IgD-negative memory B cell (primary cell): ENCODE measurements around the gene UBR3. TPM values are rescaled to one million over a fixed set of nuclear protein-coding genes. Genes with fewer than 3 reads are reported as not detected.
A peak's percentile ranks its signal among the peaks of the same experiment; 100 is the strongest.
"Not testable (repeated sequence)": the region's sequence is repeated elsewhere in the genome, so short reads cannot be mapped to it uniquely, and the experiment has no call there.

Source experiments
- H3K27ac Mint-ChIP-seq, 3 donors: one replicate each; pipeline ENCODE4 v1.8.0; 2020 to 2022; ENCODE audit warnings: mild to moderate bottlenecking in 3 of 3, mixed read lengths in 3 of 3, moderate library complexity in 1 of 3
- H3K27me3 Mint-ChIP-seq: one replicate; pipeline ENCODE4 v1.8.0; 2021; ENCODE audit warnings: mixed read lengths
- H3K36me3 Mint-ChIP-seq: one replicate; pipeline ENCODE4 v1.8.0; 2020; ENCODE audit warnings: mild to moderate bottlenecking, mixed read lengths
- H3K4me1 Mint-ChIP-seq, 3 donors: one replicate each; pipeline ENCODE4 v1.8.0; 2020 to 2022; ENCODE audit warnings: mixed read lengths in 3 of 3, mild to moderate bottlenecking in 1 of 3
- H3K4me3 Mint-ChIP-seq, 4 donors: one replicate each; pipeline ENCODE4 v1.8.0; 2020 to 2022; ENCODE audit warnings: mild to moderate bottlenecking in 4 of 4, mixed read lengths in 4 of 4, moderate library complexity in 3 of 4
- H3K9me3 Mint-ChIP-seq, 3 donors: one replicate each; pipeline ENCODE4 v1.8.0; 2020 to 2021; ENCODE audit warnings: mixed read lengths in 3 of 3, mild to moderate bottlenecking in 1 of 3
- polyA plus RNA-seq: library from polyadenylated mRNA; unstranded; fragments of 300-500 nt; fragmentation: Illumina TruSeq; gene quantifications from one replicate; pipeline ENCODE4 v1.2.3, GENCODE V29; 2021

UBR3 gene
- polyA plus RNA-seq, 1 donor from 2014 or later, result 5.4 TPM

- H3K27me3 Mint-ChIP-seq, result no peaks in the 10 kb centered on the region
- no peaks in the 10 kb centered on the region for H3K9me3 Mint-ChIP-seq
- peaks cover 7% of the 10 kb centered on the region for H3K36me3 Mint-ChIP-seq
- H3K4me3 Mint-ChIP-seq, result no peak overlapping the region
- H3K4me1 Mint-ChIP-seq, result no peaks in the 10 kb centered on the region
- no peak overlapping the region for H3K27ac Mint-ChIP-seq
These were observed 19.0 kb upstream of the UBR3 start for GRCh38 chr2:169808221-169808620.

GRCh38 chr2:169815849-169816248 lies 11.4 kb upstream of the UBR3 start:
- Mint-ChIP-seq H3K4me1 (peaks cover under 1 to 5% (median 3%) of the 10 kb centered on the region in 3 donors), H3K4me3 (no peak overlapping the region), H3K9me3 (peaks cover 0 to 3% (median 0%) of the 10 kb centered on the region in 3 donors), H3K27ac (peak overlapping the region in 1 of 3 donors; percentile 40), H3K36me3 (peaks cover 17% of the 10 kb centered on the region), H3K27me3 (no peaks in the 10 kb centered on the region)

GRCh38 chr2:169816961-169817360 lies 10.3 kb upstream of the UBR3 start:
- H3K27ac Mint-ChIP-seq, result peak overlapping the region in 2 of 3 donors; percentile 31 to 65
- H3K9me3 Mint-ChIP-seq, H3K4me1 Mint-ChIP-seq, H3K27me3 Mint-ChIP-seq: not testable (repeated sequence)
- H3K36me3 Mint-ChIP-seq, result peaks cover 16% of the 10 kb centered on the region
- H3K4me3 Mint-ChIP-seq, result peak overlapping the region in 1 of 4 donors; percentile 45

- peak overlapping the region in 1 of 3 donors; percentile 65 for H3K27ac Mint-ChIP-seq
- not testable (repeated sequence) for H3K4me1 Mint-ChIP-seq
These were observed 9.9 kb upstream of the UBR3 start for GRCh38 chr2:169817369-169817768.

GRCh38 chr2:169818241-169818640 lies 9.0 kb upstream of the UBR3 start:
- no peak overlapping the region for H3K4me3 Mint-ChIP-seq
- peaks cover 11 to 18% (median 17%) of the 10 kb centered on the region in 3 donors for H3K4me1 Mint-ChIP-seq
- no peak overlapping the region for H3K27ac Mint-ChIP-seq
- H3K36me3 Mint-ChIP-seq, result peaks cover 14% of the 10 kb centered on the region
- no peaks in the 10 kb centered on the region for H3K27me3 Mint-ChIP-seq
- peaks cover 0 to 3% (median 0%) of the 10 kb centered on the region in 3 donors for H3K9me3 Mint-ChIP-seq

More at GRCh38 chr2:169817369-169817768, 9.9 kb upstream of the UBR3 start:
- H3K27me3 Mint-ChIP-seq, H3K4me3 Mint-ChIP-seq, H3K9me3 Mint-ChIP-seq: not testable (repeated sequence)
- H3K36me3 Mint-ChIP-seq, result peaks cover 16% of the 10 kb centered on the region

- Mint-ChIP-seq H3K4me1 (peaks cover 14 to 26% (median 24%) of the 10 kb centered on the region in 3 donors), H3K27ac (peak overlapping the region in 1 of 3 donors; percentile 35), H3K27me3 (no peaks in the 10 kb centered on the region), H3K9me3 (peaks cover 0 to 3% (median 0%) of the 10 kb centered on the region in 3 donors), H3K36me3 (peaks cover 14% of the 10 kb centered on the region), H3K4me3 (no peak overlapping the region)
These were observed 8.1 kb upstream of the UBR3 start for GRCh38 chr2:169819106-169819505.

- not testable (repeated sequence) for H3K4me3 Mint-ChIP-seq, H3K9me3 Mint-ChIP-seq, H3K27me3 Mint-ChIP-seq, H3K27ac Mint-ChIP-seq
- Mint-ChIP-seq H3K36me3 (peaks cover 14% of the 10 kb centered on the region), H3K4me1 (peaks cover 16 to 29% (median 27%) of the 10 kb centered on the region in 3 donors)
These were observed 7.2 kb upstream of the UBR3 start for GRCh38 chr2:169820101-169820500.

- peaks cover 16 to 33% (median 28%) of the 10 kb centered on the region in 3 donors for H3K4me1 Mint-ChIP-seq
- H3K27me3 Mint-ChIP-seq, result no peaks in the 10 kb centered on the region
- peak overlapping the region in 1 of 4 donors; percentile 23 for H3K4me3 Mint-ChIP-seq
- peaks cover 10% of the 10 kb centered on the region for H3K36me3 Mint-ChIP-seq
- peaks cover 0 to 3% (median 0%) of the 10 kb centered on the region in 3 donors for H3K9me3 Mint-ChIP-seq
- H3K27ac Mint-ChIP-seq, result peak overlapping the region in 1 of 3 donors; percentile 80
These were observed 5.2 kb upstream of the UBR3 start for GRCh38 chr2:169822036-169822435.

- Mint-ChIP-seq H3K36me3 (peaks cover 4% of the 10 kb centered on the region), H3K27ac (peak overlapping the region in 2 of 3 donors; percentile 7 to 48), H3K4me3 (peak overlapping the region; percentile 52 to 86 (median 81)), H3K27me3 (no peaks in the 10 kb centered on the region), H3K9me3 (no peaks in the 10 kb centered on the region), H3K4me1 (peaks cover 16 to 35% (median 31%) of the 10 kb centered on the region in 3 donors)
These were observed 4.4 kb upstream of the UBR3 start for GRCh38 chr2:169822785-169823392.

- H3K4me3 Mint-ChIP-seq, result peak overlapping the region; percentile 80 to 98 (median 92)
- no peaks in the 10 kb centered on the region for H3K27me3 Mint-ChIP-seq
- H3K36me3 Mint-ChIP-seq, result no peaks in the 10 kb centered on the region
- H3K27ac Mint-ChIP-seq, result peak overlapping the region in 2 of 3 donors; percentile 52 to 91
- peaks cover 23 to 43% (median 31%) of the 10 kb centered on the region in 3 donors for H3K4me1 Mint-ChIP-seq
- no peaks in the 10 kb centered on the region for H3K9me3 Mint-ChIP-seq
These were observed 3.3 kb upstream of the UBR3 start for GRCh38 chr2:169823996-169824372.

- Mint-ChIP-seq H3K4me1 (peaks cover 24 to 45% (median 33%) of the 10 kb centered on the region in 3 donors), H3K27ac (peak within 1 kb of the TSS; percentile 52 to 91 (median 89)), H3K36me3 (no peaks in the 10 kb centered on the region), H3K27me3 (no peaks in the 10 kb centered on the region), H3K4me3 (peak within 1 kb of the TSS; percentile 80 to 98 (median 92)), H3K9me3 (no peaks in the 10 kb centered on the region)
These were observed 2.6 kb upstream of the UBR3 start, which contains the start of gene METTL5 for GRCh38 chr2:169824373-169825333. Gene METTL5, minus strand, starts transcription at chr2:169824905. Its CDS starts 308 bp downstream, at chr2:169824597.

GRCh38 chr2:169828141-169828811 lies 1.0 kb downstream of the UBR3 start:
- Mint-ChIP-seq H3K4me1 (peaks cover 24 to 41% (median 28%) of the 10 kb centered on the region in 3 donors), H3K27ac (peak overlapping the region in 2 of 3 donors; percentile 16 to 94), H3K9me3 (no peaks in the 10 kb centered on the region), H3K4me3 (peak overlapping the region; percentile 80 to 95 (median 92)), H3K27me3 (no peaks in the 10 kb centered on the region), H3K36me3 (peaks cover 1% of the 10 kb centered on the region)

GRCh38 chr2:169834401-169834800 lies 7.1 kb downstream of the UBR3 start:
- Mint-ChIP-seq H3K36me3 (peaks cover 1% of the 10 kb centered on the region), H3K27ac (no peak overlapping the region), H3K27me3 (no peaks in the 10 kb centered on the region), H3K4me1 (peaks cover 18 to 30% (median 23%) of the 10 kb centered on the region in 3 donors), H3K9me3 (no peaks in the 10 kb centered on the region), H3K4me3 (no peak overlapping the region)

GRCh38 chr2:169838743-169839489 lies 11.7 kb downstream of the UBR3 start:
- Mint-ChIP-seq H3K27ac (peak overlapping the region in 1 of 3 donors; percentile 2), H3K4me1 (peaks cover 8 to 23% (median 20%) of the 10 kb centered on the region in 3 donors), H3K4me3 (peak overlapping the region in 1 of 4 donors; percentile 61), H3K36me3 (peaks cover 2% of the 10 kb centered on the region), H3K9me3 (no peaks in the 10 kb centered on the region), H3K27me3 (no peaks in the 10 kb centered on the region)
